ENCODE data around the gene TRPM7. TPM values are rescaled to one million over a fixed set of nuclear protein-coding genes. Genes with fewer than 3 reads are reported as not detected.

Gene TRPM7
- total RNA-seq, 1 experiment from 2014 or later: 49.6 TPM

DNA sequence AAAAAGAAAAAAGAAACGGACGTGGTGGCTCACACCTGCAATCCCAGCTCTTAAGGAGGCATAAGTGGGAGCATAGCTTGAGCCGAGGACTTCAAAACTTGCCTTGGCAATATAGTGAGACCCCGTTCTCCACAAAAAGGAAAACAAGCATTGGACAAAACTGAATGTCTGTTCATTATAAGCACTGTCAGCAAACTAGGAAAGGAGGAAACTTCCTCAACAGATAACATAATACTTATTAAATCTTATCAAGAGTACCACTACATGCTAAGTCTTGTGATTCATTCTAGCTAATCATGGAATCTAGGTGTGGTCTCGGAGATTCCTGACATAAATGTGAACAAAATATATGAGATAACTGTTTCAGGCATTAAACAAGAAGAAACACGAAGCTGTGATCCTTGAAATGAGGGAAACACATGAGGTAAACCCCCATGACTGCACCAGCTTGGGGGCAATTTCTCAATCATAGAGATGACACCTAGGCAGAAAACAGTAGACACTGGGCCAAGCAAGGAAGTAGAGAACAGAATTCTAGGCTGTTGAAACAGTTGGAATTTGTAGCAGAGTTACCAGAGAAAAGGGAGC, 33.3 kb downstream of the TRPM7 start:
- TF ChIP-seq, protein P1, sequence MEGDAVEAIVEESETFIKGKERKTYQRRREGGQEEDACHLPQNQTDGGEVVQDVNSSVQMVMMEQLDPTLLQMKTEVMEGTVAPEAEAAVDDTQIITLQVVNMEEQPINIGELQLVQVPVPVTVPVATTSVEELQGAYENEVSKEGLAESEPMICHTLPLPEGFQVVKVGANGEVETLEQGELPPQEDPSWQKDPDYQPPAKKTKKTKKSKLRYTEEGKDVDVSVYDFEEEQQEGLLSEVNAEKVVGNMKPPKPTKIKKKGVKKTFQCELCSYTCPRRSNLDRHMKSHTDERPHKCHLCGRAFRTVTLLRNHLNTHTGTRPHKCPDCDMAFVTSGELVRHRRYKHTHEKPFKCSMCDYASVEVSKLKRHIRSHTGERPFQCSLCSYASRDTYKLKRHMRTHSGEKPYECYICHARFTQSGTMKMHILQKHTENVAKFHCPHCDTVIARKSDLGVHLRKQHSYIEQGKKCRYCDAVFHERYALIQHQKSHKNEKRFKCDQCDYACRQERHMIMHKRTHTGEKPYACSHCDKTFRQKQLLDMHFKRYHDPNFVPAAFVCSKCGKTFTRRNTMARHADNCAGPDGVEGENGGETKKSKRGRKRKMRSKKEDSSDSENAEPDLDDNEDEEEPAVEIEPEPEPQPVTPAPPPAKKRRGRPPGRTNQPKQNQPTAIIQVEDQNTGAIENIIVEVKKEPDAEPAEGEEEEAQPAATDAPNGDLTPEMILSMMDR (conservative IDR thresholded peaks at IDR 0.05; ENCODE audit: low read depth, low read length): no peak
- no peak for TF ChIP-seq EZH2 (IDR thresholded peaks at IDR 0.05; ENCODE audit: borderline replicate concordance, low read depth, low read length, poor library complexity, severe bottlenecking)
- intact Hi-C loops (cut with micrococcal nuclease; ENCODE audit: unreplicated experiment): no loop called here
- Histone ChIP-seq H3K9me3 (ENCODE audit: low read depth, low read length, poor library complexity, severe bottlenecking) (no peaks in the 10 kb centered on the region), H3K36me3 (ENCODE audit: insufficient read depth, low read length, poor library complexity, severe bottlenecking) (peaks cover 48% of the 10 kb centered on the region), H3K27me3 (replicated peaks; ENCODE audit: insufficient read depth, low read depth, low read length, poor library complexity) (no peaks in the 10 kb centered on the region), H3K4me1 (ENCODE audit: insufficient read depth, low read length, poor library complexity, severe bottlenecking) (no peaks in the 10 kb centered on the region), H3K4me3 (ENCODE audit: low read depth, low read length, poor library complexity, severe bottlenecking) (no peak overlapping the region), H3K27ac (ENCODE audit: low read depth, low read length, poor library complexity, severe bottlenecking) (no peak overlapping the region)
- DNase-seq (ENCODE audit: low spot score): no peak
- ChIA-PET CTCF (no interaction called here), POLR2A (ENCODE audit: low non-redundant PET) (no interaction called here)
- no TSS peak for BruUV-seq (replicated peaks)

- ChIA-PET CTCF (no interaction called here), POLR2A (ENCODE audit: low non-redundant PET) (no interaction called here)
- no peak overlapping the region for H3K4me3 ChIP-seq (ENCODE audit: low read depth, low read length, poor library complexity, severe bottlenecking)
- peaks cover 49% of the 10 kb centered on the region for H3K36me3 ChIP-seq (ENCODE audit: insufficient read depth, low read length, poor library complexity, severe bottlenecking)
- no peaks in the 10 kb centered on the region for H3K27me3 ChIP-seq (replicated peaks; ENCODE audit: insufficient read depth, low read depth, low read length, poor library complexity)
- H3K9me3 ChIP-seq (ENCODE audit: low read depth, low read length, poor library complexity, severe bottlenecking): no peaks in the 10 kb centered on the region
- BruUV-seq (replicated peaks): no TSS peak
- H3K4me1 ChIP-seq (ENCODE audit: insufficient read depth, low read length, poor library complexity, severe bottlenecking): no peaks in the 10 kb centered on the region
- DNase-seq (ENCODE audit: low spot score): no peak
- intact Hi-C loops (cut with micrococcal nuclease; ENCODE audit: unreplicated experiment): no loop called here
- no peak for TF ChIP-seq EZH2 (IDR thresholded peaks at IDR 0.05; ENCODE audit: borderline replicate concordance, low read depth, low read length, poor library complexity, severe bottlenecking)
- TF ChIP-seq, protein P1 (conservative IDR thresholded peaks at IDR 0.05; ENCODE audit: low read depth, low read length): no peak
- no peak overlapping the region for H3K27ac ChIP-seq (ENCODE audit: low read depth, low read length, poor library complexity, severe bottlenecking)
Measured at GRCh38 chr15:50652671-50653070, 33.9 kb downstream of the TRPM7 start.

DNA sequence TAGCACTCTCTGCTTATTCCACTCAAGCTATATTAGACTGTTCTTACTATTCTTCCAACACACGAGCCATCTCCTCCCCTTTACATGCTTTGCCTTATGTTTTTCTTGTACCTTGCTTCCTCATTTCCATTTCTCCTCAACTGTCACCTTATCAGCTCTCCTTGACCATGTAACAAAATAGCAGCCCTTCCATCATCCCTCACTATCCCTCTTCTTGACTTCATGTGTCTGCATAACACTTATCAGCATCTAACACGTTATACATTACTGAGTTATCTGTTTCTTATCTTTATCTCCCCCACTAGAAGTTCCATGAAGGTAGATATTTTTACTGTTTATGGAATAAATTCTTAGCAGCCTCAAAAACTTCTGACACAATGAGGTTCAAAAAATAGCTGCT, 45.3 kb downstream of the TRPM7 start:
- no peak for TF ChIP-seq EZH2 (IDR thresholded peaks at IDR 0.05; ENCODE audit: borderline replicate concordance, low read depth, low read length, poor library complexity, severe bottlenecking)
- TF ChIP-seq, protein P1 (conservative IDR thresholded peaks at IDR 0.05; ENCODE audit: low read depth, low read length): no peak
- intact Hi-C loops (cut with micrococcal nuclease; ENCODE audit: unreplicated experiment): no loop called here
- CTCF ChIA-PET: no interaction called here
- Histone ChIP-seq H3K27me3 (replicated peaks; ENCODE audit: insufficient read depth, low read depth, low read length, poor library complexity) (no peaks in the 10 kb centered on the region), H3K4me3 (ENCODE audit: low read depth, low read length, poor library complexity, severe bottlenecking) (no peak overlapping the region), H3K27ac (ENCODE audit: low read depth, low read length, poor library complexity, severe bottlenecking) (no peak overlapping the region), H3K4me1 (ENCODE audit: insufficient read depth, low read length, poor library complexity, severe bottlenecking) (no peaks in the 10 kb centered on the region), H3K36me3 (ENCODE audit: insufficient read depth, low read length, poor library complexity, severe bottlenecking) (peaks cover 25% of the 10 kb centered on the region), H3K9me3 (ENCODE audit: low read depth, low read length, poor library complexity, severe bottlenecking) (no peaks in the 10 kb centered on the region)
- POLR2A ChIA-PET (ENCODE audit: low non-redundant PET): no interaction called here
- no TSS peak for BruUV-seq (replicated peaks)
- no peak for DNase-seq (ENCODE audit: low spot score)
